AG09319 (cell line): Measurements from ENCODE around the gene FASTK.

Experiments used
- DNase-seq: peaks from one replicate; pipeline ENCODE4 v3.0.0-alpha.2; 2010; ENCODE audit warnings: low read depth; ENCODE audit errors: extremely low read depth
- CTCF ChIP-seq: IDR thresholded peaks from 2 replicates; pipeline ENCODE4 v1.5.1; 2011; ENCODE audit warnings: low read depth, mild to moderate bottlenecking, inconsistent platforms, low read length, moderate library complexity

Gene FASTK

GRCh38 chr7:151083071-151083823 lies 2.6 kb upstream of the FASTK start, which contains the start of gene TMUB1:
TMUB1 (minus strand) TSS chr7:151083493; CDS start chr7:151082563, 930 bp downstream.
- no peak for TF ChIP-seq CTCF
- DNase-seq: no peak

- no peak for TF ChIP-seq CTCF
- no peak for DNase-seq
Observed at GRCh38 chr7:151082141-151083070, 1.8 kb upstream of the FASTK start.

GRCh38 chr7:151081170-151082101 lies 827 bp upstream of the FASTK start:
- no peak for TF ChIP-seq CTCF
- no peak for DNase-seq

- no peak for DNase-seq
- no peak for TF ChIP-seq CTCF
Observed at GRCh38 chr7:151080067-151080521, 515 bp downstream of the FASTK start.

GRCh38 chr7:151079199-151079910 lies 1.3 kb downstream of the FASTK start:
- DNase-seq: no peak
- TF ChIP-seq CTCF: no peak

GRCh38 chr7:151078233-151079040 lies 2.2 kb downstream of the FASTK start:
- DNase-seq: no peak
- TF ChIP-seq CTCF: no peak
